A549 treated with AZD2906 at 1 μM for 4 hours (cell line): ENCODE data around the gene EMX2. TPM values are rescaled to one million over a fixed set of nuclear protein-coding genes. Genes with fewer than 3 reads are reported as not detected.

Source experiments
- total RNA-seq: library from RNA; stranded (reverse); fragments of 200-300 nt; extraction: Qiagen RNA extraction; gene quantifications from 5 replicates; pipeline ENCODE4 v1.2.3, GENCODE V29; 2022

The EMX2 gene
- 0.03 TPM in 1 of 5 replicates, not detected in the others for total RNA-seq

DNA sequence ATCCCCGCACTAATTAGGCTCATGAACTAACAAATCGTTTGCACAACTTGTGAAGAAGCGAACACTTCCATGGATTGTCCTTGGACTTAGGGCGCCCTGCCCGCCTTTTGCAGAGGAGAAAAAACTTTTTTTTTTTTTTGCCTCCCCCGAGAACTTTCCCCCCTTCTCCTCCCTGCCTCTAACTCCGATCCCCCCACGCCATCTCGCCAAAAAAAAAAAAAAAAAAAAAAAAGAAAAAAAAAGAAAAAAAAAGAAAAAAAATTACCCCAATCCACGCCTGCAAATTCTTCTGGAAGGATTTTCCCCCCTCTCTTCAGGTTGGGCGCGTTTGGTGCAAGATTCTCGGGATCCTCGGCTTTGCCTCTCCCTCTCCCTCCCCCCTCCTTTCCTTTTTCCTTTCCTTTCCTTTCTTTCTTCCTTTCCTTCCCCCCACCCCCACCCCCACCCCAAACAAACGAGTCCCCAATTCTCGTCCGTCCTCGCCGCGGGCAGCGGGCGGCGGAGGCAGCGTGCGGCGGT is at the start of gene EMX2:
TSS of gene EMX2 (plus strand) at position 41 of the 519 bp plus-strand sequence. CDS start 522 bp downstream, outside the sequence.

Other genes starting within 250 kb of the EMX2 start
- 20.3 to 33.1 TPM (median 25.6 TPM) in 5 replicates for gene PDZD8, start 167.3 kb upstream of the EMX2 start, total RNA-seq